ENCODE data around the gene ARHGAP40.

DNA sequence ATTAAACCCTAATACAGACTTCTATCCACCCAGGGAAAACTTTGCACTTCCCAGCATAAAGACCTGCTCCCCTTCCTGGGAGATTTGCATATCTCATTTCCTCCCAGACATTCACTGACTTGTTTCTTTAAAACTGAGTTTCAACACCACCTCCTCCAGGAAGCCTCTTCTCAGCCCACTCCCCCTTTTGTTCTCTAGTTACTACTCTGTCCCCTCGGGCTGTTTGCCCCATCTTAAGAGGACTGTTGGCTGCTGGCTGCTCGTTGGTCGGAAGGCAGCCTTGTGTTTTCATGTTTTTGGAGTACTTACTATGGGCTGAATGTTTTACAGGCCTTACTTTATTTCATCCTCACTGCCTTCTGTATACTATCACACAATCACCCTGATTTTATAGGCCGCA lies 6.6 kb downstream of the ARHGAP40 start:
- TF ChIP-seq FOXP2 (optimal IDR thresholded peaks at IDR 0.05; ENCODE audit: control extremely low read depth, extremely low read length, insufficient read depth) (no peak), POLR2AphosphoS5 (IDR thresholded peaks at IDR 0.05; ENCODE audit: borderline replicate concordance, low read depth, low read length) (no peak), EZH2 (IDR thresholded peaks at IDR 0.05) (no peak)
